ENCODE data around the gene RALGAPA1. TPM values are rescaled to one million over a fixed set of nuclear protein-coding genes. Genes with fewer than 3 reads are reported as not detected.

The RALGAPA1 gene
- polyA plus RNA-seq, 1 of the 3 experiments (the other 2 are of a cell fraction) = 3.6 TPM

- TF ChIP-seq CTCF (IDR thresholded peaks at IDR 0.05) = no peak
These were observed 44.1 kb upstream of the RALGAPA1 start (continued) for GRCh38 chr14:35853225-35853624.

- Histone ChIP-seq H2AFZ (ENCODE audit: low read depth) (no peak overlapping the region), H4K20me1 (ENCODE audit: insufficient read depth) (no peaks in the 10 kb centered on the region), H3K9me2 (no peaks in the 10 kb centered on the region), H3F3A (replicated peaks; ENCODE audit: insufficient read depth) (no peaks in the 10 kb centered on the region), H3K9me3 (no peaks in the 10 kb centered on the region), H3K9ac (no peak overlapping the region), H3K4me1 (ENCODE audit: control insufficient read depth in 1 of 2, insufficient read depth in 2 of 2, low read depth in 1 of 2, low read length in 1 of 2) (peaks cover 0 to 8% of the 10 kb centered on the region in 2 experiments; a peak in 2 of 4 replicates), H3K4me3 (ENCODE audit: low read depth in 2 of 2, low read length in 1 of 2) (no peak overlapping the region), H3K4me2 (no peak overlapping the region), H3K27ac (ENCODE audit: low read depth in 2 of 2, low read length in 1 of 2) (no peak overlapping the region), H3K27me3 (ENCODE audit: insufficient read depth) (no peaks in the 10 kb centered on the region), H3K79me2 (ENCODE audit: insufficient read depth) (no peaks in the 10 kb centered on the region), H3K36me3 (replicated peaks in 1 of 2; ENCODE audit: control insufficient read depth in 1 of 2, insufficient read depth in 2 of 2, low read length in 1 of 2) (peaks cover 6 to 24% of the 10 kb centered on the region in 2 experiments)
- 95% methylated on average over 3 of the region's 3 CpGs for WGBS (ENCODE audit: low lambda C conversion rate)
- TF ChIP-seq USF1 (IDR thresholded peaks at IDR 0.05; ENCODE audit: borderline replicate concordance, low read depth) = no peak
- TF ChIP-seq ZBTB33 (IDR thresholded peaks at IDR 0.05; ENCODE audit: borderline replicate concordance, low read depth) = no peak
- no peak for TF ChIP-seq SMC3 (IDR thresholded peaks at IDR 0.05; ENCODE audit: low read depth, low read length)
- TF ChIP-seq MAX (IDR thresholded peaks at IDR 0.05; ENCODE audit: low read depth) = no peak
- TF ChIP-seq GATA2 (CRISPR knock-in tag; IDR thresholded peaks at IDR 0.05) = no peak
- no peak for TF ChIP-seq RFX5 (IDR thresholded peaks at IDR 0.05; ENCODE audit: low read length)
- TF ChIP-seq NFIC (IDR thresholded peaks at IDR 0.05; ENCODE audit: borderline replicate concordance) = no peak
- no peak for TF ChIP-seq MXI1 (IDR thresholded peaks at IDR 0.05; ENCODE audit: low read depth, low read length)
- no peak for TF ChIP-seq RCOR1 (IDR thresholded peaks at IDR 0.05; ENCODE audit: low read length)
- TF ChIP-seq JUND (IDR thresholded peaks at IDR 0.05) = no peak
- no peak for TF ChIP-seq CHD2 (IDR thresholded peaks at IDR 0.05; ENCODE audit: low read length, partially characterized antibody)
- TF ChIP-seq YY1 (IDR thresholded peaks at IDR 0.05; ENCODE audit: low read depth) = no peak
- no peak for TF ChIP-seq RAD21 (IDR thresholded peaks at IDR 0.05; ENCODE audit: low read length)
- POLR2A ChIA-PET = no interaction called here
- CTCF ChIA-PET = interaction anchor here (0.8 to 1.1 kb wide), 2 partner anchors 11 to 31 kb away, joined by 3 read pairs; no protein-coding TSS in a partner anchor
- no peak for DNase-seq
These were observed 42.7 kb upstream of the RALGAPA1 start for GRCh38 chr14:35851823-35852222.
